ENCODE data around the gene KIF5A. TPM values are rescaled to one million over a fixed set of nuclear protein-coding genes. Genes with fewer than 3 reads are reported as not detected.

Gene KIF5A
- total RNA-seq, 1 experiment from 2014 or later, result 3.0 TPM

GRCh38 chr12:57622293-57623245, 72.7 kb downstream of the KIF5A start:
- in situ Hi-C loops (cut with HindIII; ENCODE audit: low pct_unique_long_range_greater_than_20kb, low sequenced_read_pairs) (no loop called here), intact Hi-C loops (cut with micrococcal nuclease; ENCODE audit: unreplicated experiment) (loop anchor here (5.0 kb wide), 1 partner anchor 165 kb away; the partner anchor contains the start of genes GLI1 and INHBE)
- DNase-seq (ENCODE audit: low read depth, low spot score), result no peak
- Histone ChIP-seq H3K36me3 (ENCODE audit: control insufficient read depth, insufficient read depth, low read length) (no peaks in the 10 kb centered on the region), H3K9me3 (ENCODE audit: control insufficient read depth, insufficient read depth, low read depth, low read length) (no peaks in the 10 kb centered on the region), H3K27me3 (ENCODE audit: control insufficient read depth, insufficient read depth, low read length) (no peaks in the 10 kb centered on the region), H3K4me1 (ENCODE audit: control insufficient read depth, insufficient read depth, low read length) (peaks cover 13% of the 10 kb centered on the region), H3K27ac (ENCODE audit: low read length) (no peak overlapping the region), H3K4me3 (ENCODE audit: low read depth in 2 of 2, low read length in 2 of 2) (no peak overlapping the region)
- TF ChIP-seq POLR2AphosphoS5 (IDR thresholded peaks at IDR 0.05; ENCODE audit: low read depth, low read length), result no peak
- no peak for TF ChIP-seq REST (IDR thresholded peaks at IDR 0.05; ENCODE audit: insufficient read depth in 1 of 2, low read depth in 2 of 2, low read length in 1 of 2)
- no peak for TF ChIP-seq TCF7L2 (IDR thresholded peaks at IDR 0.05; ENCODE audit: low read depth, low read length)
- TF ChIP-seq SIN3A (IDR thresholded peaks at IDR 0.05; ENCODE audit: borderline replicate concordance, insufficient read depth, low read depth, low read length), result no peak
- TF ChIP-seq CTCF (IDR thresholded peaks at IDR 0.05), result no peak
- ChIA-PET CTCF (interaction anchor here (0.6 to 0.7 kb wide), 3 partner anchors 42 to 85 kb away, joined by 3 to 6 read pairs (median 3); no protein-coding TSS in a partner anchor), POLR2A (no interaction called here)
- BruUV-seq (replicated peaks), result no TSS peak
- peak; percentile 26 for ATAC-seq

GRCh38 chr12:57623385-57623784, 73.5 kb downstream of the KIF5A start:
- ATAC-seq (no peak), DNase-seq (ENCODE audit: low read depth, low spot score) (no peak)
- CTCF ChIA-PET, result no interaction called here
- TF ChIP-seq REST (IDR thresholded peaks at IDR 0.05; ENCODE audit: insufficient read depth in 1 of 2, low read depth in 2 of 2, low read length in 1 of 2) (no peak), SIN3A (IDR thresholded peaks at IDR 0.05; ENCODE audit: borderline replicate concordance, insufficient read depth, low read depth, low read length) (no peak), TCF7L2 (IDR thresholded peaks at IDR 0.05; ENCODE audit: low read depth, low read length) (no peak), POLR2AphosphoS5 (IDR thresholded peaks at IDR 0.05; ENCODE audit: low read depth, low read length) (no peak), CTCF (IDR thresholded peaks at IDR 0.05) (no peak)
- Histone ChIP-seq H3K4me3 (ENCODE audit: low read depth in 2 of 2, low read length in 2 of 2) (no peak overlapping the region), H3K27me3 (ENCODE audit: control insufficient read depth, insufficient read depth, low read length) (no peaks in the 10 kb centered on the region), H3K4me1 (ENCODE audit: control insufficient read depth, insufficient read depth, low read length) (peaks cover 13% of the 10 kb centered on the region), H3K27ac (ENCODE audit: low read length) (no peak overlapping the region), H3K9me3 (ENCODE audit: control insufficient read depth, insufficient read depth, low read depth, low read length) (no peaks in the 10 kb centered on the region), H3K36me3 (ENCODE audit: control insufficient read depth, insufficient read depth, low read length) (no peaks in the 10 kb centered on the region)
- no TSS peak for BruUV-seq (replicated peaks)
- POLR2A ChIA-PET, result interaction anchor here (0.6 kb wide), 1 partner anchor 50 kb away, joined by 6 read pairs; no protein-coding TSS in a partner anchor
- intact Hi-C loops (cut with micrococcal nuclease; ENCODE audit: unreplicated experiment) (loop anchor here (5.0 kb wide), 1 partner anchor 166 kb away; the partner anchor contains the start of genes GLI1 and INHBE), in situ Hi-C loops (cut with HindIII; ENCODE audit: low pct_unique_long_range_greater_than_20kb, low sequenced_read_pairs) (no loop called here)
